ENCODE data around the gene CREBBP. TPM values are rescaled to one million over a fixed set of nuclear protein-coding genes. Genes with fewer than 3 reads are reported as not detected.
"Not testable (repeated sequence)": the region's sequence is repeated elsewhere in the genome, so short reads cannot be mapped to it uniquely, and the experiment has no call there.

CREBBP gene
- total RNA-seq, 1 donor from 2014 or later = 33.5 TPM

GRCh38 chr16:3908951-3909437 is 28.5 kb upstream of the CREBBP start:
- H3K27ac ChIP-seq (replicated peaks) = no peak overlapping the region
- no peak for DNase-seq
- H3K4me1 ChIP-seq = no peaks in the 10 kb centered on the region
- H3K27me3 ChIP-seq (ENCODE audit: low read depth) = no peaks in the 10 kb centered on the region
- no peaks in the 10 kb centered on the region for H3K36me3 ChIP-seq
- TF ChIP-seq CTCF (IDR thresholded peaks at IDR 0.05; ENCODE audit: borderline replicate concordance) = no peak
- H3K4me3 ChIP-seq = no peak overlapping the region
- H3K9me3 ChIP-seq (replicated peaks) = no peaks in the 10 kb centered on the region
- intact Hi-C loops (cut with micrococcal nuclease) = no loop called here

GRCh38 chr16:3907586-3907985 is 27.1 kb upstream of the CREBBP start:
- no peak for TF ChIP-seq CTCF (IDR thresholded peaks at IDR 0.05; ENCODE audit: borderline replicate concordance)
- DNase-seq = no peak
- H3K27me3 ChIP-seq (ENCODE audit: low read depth) = no peaks in the 10 kb centered on the region
- no peak overlapping the region for H3K4me3 ChIP-seq
- no peaks in the 10 kb centered on the region for H3K4me1 ChIP-seq
- H3K27ac ChIP-seq (replicated peaks) = no peak overlapping the region
- intact Hi-C loops (cut with micrococcal nuclease) = no loop called here
- no peaks in the 10 kb centered on the region for H3K36me3 ChIP-seq
- H3K9me3 ChIP-seq (replicated peaks) = no peaks in the 10 kb centered on the region

GRCh38 chr16:3906363-3906762 is 25.9 kb upstream of the CREBBP start:
- DNase-seq = no peak
- no peaks in the 10 kb centered on the region for H3K9me3 ChIP-seq (replicated peaks)
- TF ChIP-seq CTCF (IDR thresholded peaks at IDR 0.05; ENCODE audit: borderline replicate concordance) = no peak
- no peak overlapping the region for H3K4me3 ChIP-seq
- H3K36me3 ChIP-seq = no peaks in the 10 kb centered on the region
- no peaks in the 10 kb centered on the region for H3K4me1 ChIP-seq
- H3K27ac ChIP-seq (replicated peaks) = no peak overlapping the region
- H3K27me3 ChIP-seq (ENCODE audit: low read depth) = no peaks in the 10 kb centered on the region
- intact Hi-C loops (cut with micrococcal nuclease) = no loop called here

GRCh38 chr16:3904875-3905274 is 24.4 kb upstream of the CREBBP start:
- Histone ChIP-seq H3K4me3 (no peak overlapping the region), H3K27me3 (ENCODE audit: low read depth) (no peaks in the 10 kb centered on the region), H3K9me3 (replicated peaks) (no peaks in the 10 kb centered on the region), H3K4me1 (no peaks in the 10 kb centered on the region), H3K27ac (replicated peaks) (no peak overlapping the region), H3K36me3 (no peaks in the 10 kb centered on the region)
- no peak for DNase-seq
- intact Hi-C loops (cut with micrococcal nuclease) = no loop called here
- no peak for TF ChIP-seq CTCF (IDR thresholded peaks at IDR 0.05; ENCODE audit: borderline replicate concordance)

GRCh38 chr16:3890091-3890490 is 9.6 kb upstream of the CREBBP start:
- DNase-seq = no peak
- no peak overlapping the region for H3K4me3 ChIP-seq
- H3K27me3 ChIP-seq (ENCODE audit: low read depth) = peaks cover 6% of the 10 kb centered on the region
- H3K36me3 ChIP-seq = no peaks in the 10 kb centered on the region
- TF ChIP-seq CTCF (IDR thresholded peaks at IDR 0.05; ENCODE audit: borderline replicate concordance) = no peak
- H3K27ac ChIP-seq (replicated peaks) = no peak overlapping the region
- peaks cover 4% of the 10 kb centered on the region for H3K9me3 ChIP-seq (replicated peaks)
- H3K4me1 ChIP-seq = no peaks in the 10 kb centered on the region
- intact Hi-C loops (cut with micrococcal nuclease) = no loop called here

- intact Hi-C loops (cut with micrococcal nuclease) = no loop called here
- DNase-seq = no peak
- no peak overlapping the region for H3K4me3 ChIP-seq
- H3K4me1 ChIP-seq = no peaks in the 10 kb centered on the region
- no peaks in the 10 kb centered on the region for H3K9me3 ChIP-seq (replicated peaks)
- no peak for TF ChIP-seq CTCF (IDR thresholded peaks at IDR 0.05; ENCODE audit: borderline replicate concordance)
- H3K27me3 ChIP-seq (ENCODE audit: low read depth) = peaks cover 6% of the 10 kb centered on the region
- H3K27ac ChIP-seq (replicated peaks) = no peak overlapping the region
- H3K36me3 ChIP-seq = no peaks in the 10 kb centered on the region
Observed at GRCh38 chr16:3889059-3889458, 8.5 kb upstream of the CREBBP start.

- intact Hi-C loops (cut with micrococcal nuclease) = not testable (repeated sequence)
Observed at GRCh38 chr16:3885999-3886398, 5.5 kb upstream of the CREBBP start.

More at GRCh38 chr16:3885999-3886398, 5.5 kb upstream of the CREBBP start:
- H3K4me1 ChIP-seq; H3K27ac ChIP-seq (replicated peaks); H3K4me3 ChIP-seq; H3K9me3 ChIP-seq (replicated peaks); H3K36me3 ChIP-seq; H3K27me3 ChIP-seq (ENCODE audit: low read depth); DNase-seq: not testable (repeated sequence)

Data from left ventricle myocardium inferior (tissue), 1 donor.